Body of pancreas (tissue), 4 donors: Measurements from ENCODE around the gene DNAI7.

Source experiments
- POLR2A ChIP-seq, 3 donors: fragments of 450-650 bp; IDR thresholded peaks; one replicate each; pipeline ENCODE4 v1.6.1; 2016; ENCODE audit warnings: antibody characterized with exemption in 3 of 3, mild to moderate bottlenecking in 2 of 3
- TF ChIP-seq, protein P1 (sequence below), 7 experiments: fragments of 450-650 bp in 4 of 7; fragments of 200-600 bp in 3 of 7; sonication (generic) in 3 of 7; IDR thresholded peaks; one replicate each; pipeline ENCODE4 v1.5.1; 2016 to 2019; ENCODE audit warnings: antibody characterized with exemption in 7 of 7

DNA sequence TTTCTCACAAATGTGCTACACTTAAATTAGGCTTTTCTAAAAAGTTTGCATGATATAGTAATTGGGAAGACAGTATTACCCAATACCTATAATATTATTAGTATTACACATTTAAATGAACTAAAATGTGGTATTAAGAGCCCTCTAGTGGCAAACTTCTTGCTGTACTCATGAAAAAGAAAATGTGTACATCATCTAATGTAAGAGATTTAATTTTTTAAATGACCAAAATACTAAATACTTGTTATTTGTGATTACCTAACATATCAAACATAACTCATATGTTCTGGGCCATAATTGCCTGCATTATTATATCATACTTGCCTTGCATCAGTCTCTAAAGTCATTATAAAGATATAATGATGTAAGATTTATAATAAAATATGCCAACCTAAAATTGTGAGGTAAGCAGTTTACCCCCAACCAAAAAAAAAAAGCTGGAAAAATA lies 64.2 kb downstream of the DNAI7 start:
- TF ChIP-seq, protein P1, sequence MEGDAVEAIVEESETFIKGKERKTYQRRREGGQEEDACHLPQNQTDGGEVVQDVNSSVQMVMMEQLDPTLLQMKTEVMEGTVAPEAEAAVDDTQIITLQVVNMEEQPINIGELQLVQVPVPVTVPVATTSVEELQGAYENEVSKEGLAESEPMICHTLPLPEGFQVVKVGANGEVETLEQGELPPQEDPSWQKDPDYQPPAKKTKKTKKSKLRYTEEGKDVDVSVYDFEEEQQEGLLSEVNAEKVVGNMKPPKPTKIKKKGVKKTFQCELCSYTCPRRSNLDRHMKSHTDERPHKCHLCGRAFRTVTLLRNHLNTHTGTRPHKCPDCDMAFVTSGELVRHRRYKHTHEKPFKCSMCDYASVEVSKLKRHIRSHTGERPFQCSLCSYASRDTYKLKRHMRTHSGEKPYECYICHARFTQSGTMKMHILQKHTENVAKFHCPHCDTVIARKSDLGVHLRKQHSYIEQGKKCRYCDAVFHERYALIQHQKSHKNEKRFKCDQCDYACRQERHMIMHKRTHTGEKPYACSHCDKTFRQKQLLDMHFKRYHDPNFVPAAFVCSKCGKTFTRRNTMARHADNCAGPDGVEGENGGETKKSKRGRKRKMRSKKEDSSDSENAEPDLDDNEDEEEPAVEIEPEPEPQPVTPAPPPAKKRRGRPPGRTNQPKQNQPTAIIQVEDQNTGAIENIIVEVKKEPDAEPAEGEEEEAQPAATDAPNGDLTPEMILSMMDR (IDR thresholded peaks at IDR 0.05), result peak; percentile 43 to 78 (median 71)
- TF ChIP-seq POLR2A (IDR thresholded peaks at IDR 0.05), result no peak
